GM12873 (cell line): ENCODE data around the gene NUP188.

Experiments used
- TF ChIP-seq, protein P1 (sequence below): IDR thresholded peaks from 2 replicates; pipeline ENCODE4 v1.5.1; 2012; ENCODE audit warnings: low read depth, mild to moderate bottlenecking, moderate library complexity, low read length, control low read depth; ENCODE audit not compliant: insufficient read depth; ENCODE audit errors: missing control alignments

Gene NUP188

DNA sequence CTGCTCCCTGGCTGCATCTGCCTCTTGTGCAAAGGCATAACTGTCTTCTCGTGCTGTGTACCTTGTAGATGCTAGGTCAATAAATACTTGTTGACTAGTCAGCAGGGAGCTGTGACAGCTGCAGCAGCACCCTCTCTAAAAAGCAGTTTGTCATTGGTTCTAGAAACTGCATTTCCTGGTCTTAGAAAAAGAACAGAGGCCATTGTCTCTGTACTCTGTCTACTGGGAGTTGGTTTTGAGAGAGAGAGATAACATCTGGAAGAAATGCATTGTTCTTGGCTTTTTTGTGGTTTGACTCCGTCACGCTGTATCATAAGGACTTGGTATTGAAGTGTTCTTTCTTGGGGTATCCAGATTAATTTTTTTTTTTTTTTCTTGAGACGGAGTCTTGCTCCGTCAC lies 48.3 kb downstream of the NUP188 start:
- TF ChIP-seq, protein P1, sequence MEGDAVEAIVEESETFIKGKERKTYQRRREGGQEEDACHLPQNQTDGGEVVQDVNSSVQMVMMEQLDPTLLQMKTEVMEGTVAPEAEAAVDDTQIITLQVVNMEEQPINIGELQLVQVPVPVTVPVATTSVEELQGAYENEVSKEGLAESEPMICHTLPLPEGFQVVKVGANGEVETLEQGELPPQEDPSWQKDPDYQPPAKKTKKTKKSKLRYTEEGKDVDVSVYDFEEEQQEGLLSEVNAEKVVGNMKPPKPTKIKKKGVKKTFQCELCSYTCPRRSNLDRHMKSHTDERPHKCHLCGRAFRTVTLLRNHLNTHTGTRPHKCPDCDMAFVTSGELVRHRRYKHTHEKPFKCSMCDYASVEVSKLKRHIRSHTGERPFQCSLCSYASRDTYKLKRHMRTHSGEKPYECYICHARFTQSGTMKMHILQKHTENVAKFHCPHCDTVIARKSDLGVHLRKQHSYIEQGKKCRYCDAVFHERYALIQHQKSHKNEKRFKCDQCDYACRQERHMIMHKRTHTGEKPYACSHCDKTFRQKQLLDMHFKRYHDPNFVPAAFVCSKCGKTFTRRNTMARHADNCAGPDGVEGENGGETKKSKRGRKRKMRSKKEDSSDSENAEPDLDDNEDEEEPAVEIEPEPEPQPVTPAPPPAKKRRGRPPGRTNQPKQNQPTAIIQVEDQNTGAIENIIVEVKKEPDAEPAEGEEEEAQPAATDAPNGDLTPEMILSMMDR, result no peak

DNA sequence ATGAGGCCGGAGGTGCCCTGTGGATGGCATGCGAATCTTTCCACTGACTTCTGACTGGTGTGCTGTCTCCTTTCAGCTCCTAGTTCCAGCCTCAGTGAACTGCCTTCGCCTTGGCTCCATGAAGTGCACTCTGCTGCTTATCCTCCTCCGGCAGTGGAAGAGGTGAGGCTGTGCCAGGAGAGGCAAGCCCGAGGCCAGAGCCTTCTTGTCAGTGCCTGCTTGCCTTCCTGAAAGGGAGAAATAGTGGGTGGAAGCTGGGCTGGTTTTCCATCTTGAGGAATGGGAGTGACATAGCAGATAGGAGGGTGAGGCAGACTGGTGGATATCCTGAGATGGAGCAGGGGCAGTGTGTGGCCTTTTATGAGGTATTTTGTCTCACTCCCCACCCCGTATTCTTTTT lies 51.0 kb downstream of the NUP188 start:
- TF ChIP-seq, protein P1, result no peak

GRCh38 chr9:128999581-129000206 lies 52.2 kb downstream of the NUP188 start:
- TF ChIP-seq, protein P1, result no peak

DNA sequence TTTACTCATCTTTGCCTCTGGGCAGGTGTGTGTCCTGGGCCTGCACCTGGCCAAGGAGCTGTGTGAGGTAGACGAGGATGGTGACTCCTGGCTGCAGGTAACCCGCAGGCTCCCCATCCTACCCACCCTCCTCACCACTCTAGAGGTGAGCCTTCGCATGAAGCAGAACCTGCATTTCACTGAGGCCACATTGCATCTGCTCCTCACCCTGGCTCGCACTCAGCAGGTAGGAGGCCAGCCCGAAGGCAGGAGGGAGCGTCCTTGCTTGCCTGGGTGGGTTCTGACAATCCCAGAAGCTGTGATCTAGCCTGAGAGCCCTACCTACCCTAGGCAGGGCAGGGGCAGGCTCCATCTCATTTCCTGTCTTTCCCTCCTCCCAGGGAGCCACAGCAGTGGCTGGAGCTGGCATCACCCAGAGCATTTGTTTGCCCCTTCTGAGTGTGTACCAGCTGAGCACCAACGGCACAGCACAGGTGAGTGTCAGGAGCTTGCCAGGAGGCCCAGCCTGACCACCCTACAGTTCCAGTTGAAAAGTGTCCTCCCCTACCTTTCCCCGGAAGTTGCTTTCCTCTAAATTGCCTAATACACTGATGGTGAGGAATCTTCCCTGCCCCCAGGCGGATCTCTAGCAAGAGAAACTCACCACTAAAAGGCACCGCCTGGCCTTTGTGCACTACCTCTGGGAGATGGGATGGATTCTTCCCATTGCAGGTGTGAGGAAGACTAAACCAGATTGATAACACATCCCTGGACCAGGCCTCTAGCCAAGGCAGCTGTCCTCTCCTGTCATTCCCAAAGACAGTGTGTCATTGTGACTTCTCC lies 54.2 kb downstream of the NUP188 start:
- TF ChIP-seq, protein P1, result no peak

- TF ChIP-seq, protein P1, result no peak
These were observed 55.5 kb downstream of the NUP188 start for GRCh38 chr9:129002992-129003391.

DNA sequence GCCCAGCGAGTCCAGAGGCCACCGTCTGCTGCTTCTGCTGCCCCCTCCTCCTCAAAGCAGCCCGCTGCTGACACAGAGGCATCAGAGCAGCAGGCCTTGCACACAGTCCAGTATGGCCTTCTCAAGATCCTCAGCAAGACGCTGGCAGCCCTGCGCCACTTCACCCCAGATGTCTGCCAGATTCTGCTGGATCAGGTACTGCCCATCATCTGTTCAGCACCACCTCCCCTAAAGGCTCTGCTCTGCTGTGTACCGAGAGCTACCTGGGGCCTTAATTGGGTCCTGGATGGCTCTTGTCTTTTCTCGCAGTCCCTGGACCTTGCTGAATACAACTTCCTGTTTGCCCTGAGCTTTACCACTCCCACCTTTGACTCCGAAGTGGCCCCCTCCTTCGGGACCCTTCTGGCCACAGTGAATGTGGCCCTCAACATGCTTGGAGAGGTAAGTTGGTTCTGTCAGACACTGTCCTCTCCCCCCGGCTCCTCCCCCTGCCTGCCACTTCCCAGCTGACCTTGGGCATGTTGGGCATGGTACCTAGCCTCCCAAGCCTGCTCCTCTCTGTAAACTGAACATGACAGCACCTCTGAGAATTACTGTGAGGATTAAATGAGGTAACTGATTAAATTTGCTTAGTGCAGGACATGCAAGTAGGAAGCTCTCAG lies 58.0 kb downstream of the NUP188 start:
- TF ChIP-seq, protein P1, result no peak
